ENCODE results near the gene VSX2. TPM values are rescaled to one million over a fixed set of nuclear protein-coding genes. Genes with fewer than 3 reads are reported as not detected.

Gene VSX2
- total RNA-seq, 3 donors from 2014 or later (not counting 1 experiment from before 2014, with no cell fraction given), result not detected

GRCh38 chr14:74195623-74196022 lies 43.6 kb upstream of the VSX2 start:
- 99% methylated on average over 7 of the region's 7 CpGs for WGBS (ENCODE audit: insufficient coverage)
- TF ChIP-seq CTCF (IDR thresholded peaks at IDR 0.05), result no peak
- intact Hi-C loops (cut with micrococcal nuclease), result no loop called here

GRCh38 chr14:74198441-74199234 lies 40.6 kb upstream of the VSX2 start:
- WGBS (ENCODE audit: insufficient coverage), result 96% methylated on average over 7 of the region's 7 CpGs
- H3K9me3 ChIP-seq (ENCODE audit: control insufficient read depth, insufficient read depth, low read length), result no peaks in the 10 kb centered on the region
- peaks cover 15% of the 10 kb centered on the region for H3K36me3 ChIP-seq (ENCODE audit: control insufficient read depth, insufficient read depth, low read length)
- intact Hi-C loops (cut with micrococcal nuclease), result no loop called here
- DNase-seq, result no peak
- no peaks in the 10 kb centered on the region for H3K4me1 Mint-ChIP-seq
- no peaks in the 10 kb centered on the region for H3K4me1 ChIP-seq (ENCODE audit: control insufficient read depth, insufficient read depth, low read length)
- no peak overlapping the region for H3K27ac Mint-ChIP-seq
- peaks cover 12% of the 10 kb centered on the region for H3K36me3 Mint-ChIP-seq
- no peak overlapping the region for H3K4me3 ChIP-seq (ENCODE audit: low read length)
- no peak for ATAC-seq
- TF ChIP-seq CTCF (IDR thresholded peaks at IDR 0.05), result no peak
- no peaks in the 10 kb centered on the region for H3K9me3 Mint-ChIP-seq
- no peaks in the 10 kb centered on the region for H3K27me3 ChIP-seq (ENCODE audit: control insufficient read depth, insufficient read depth, low read length)
- H3K27ac ChIP-seq (ENCODE audit: low read length), result no peak overlapping the region
- H3K4me3 Mint-ChIP-seq, result no peak overlapping the region
- no peaks in the 10 kb centered on the region for H3K27me3 Mint-ChIP-seq (ENCODE audit: low read depth in 2 of 2)

More at GRCh38 chr14:74195623-74196022, 43.6 kb upstream of the VSX2 start:
- H3K4me1 ChIP-seq (ENCODE audit: control insufficient read depth, insufficient read depth, low read length), result no peaks in the 10 kb centered on the region
- H3K4me3 ChIP-seq (ENCODE audit: low read length), result no peak overlapping the region
- no peak overlapping the region for H3K4me3 Mint-ChIP-seq
- no peak overlapping the region for H3K27ac Mint-ChIP-seq
- no peak for DNase-seq
- no peak for ATAC-seq
- no peaks in the 10 kb centered on the region for H3K27me3 Mint-ChIP-seq (ENCODE audit: low read depth in 2 of 2)
- no peak overlapping the region for H3K27ac ChIP-seq (ENCODE audit: low read length)
- H3K9me3 Mint-ChIP-seq, result no peaks in the 10 kb centered on the region
- no peaks in the 10 kb centered on the region for H3K4me1 Mint-ChIP-seq
- peaks cover 12% of the 10 kb centered on the region for H3K36me3 Mint-ChIP-seq
- no peaks in the 10 kb centered on the region for H3K27me3 ChIP-seq (ENCODE audit: control insufficient read depth, insufficient read depth, low read length)
- no peaks in the 10 kb centered on the region for H3K9me3 ChIP-seq (ENCODE audit: control insufficient read depth, insufficient read depth, low read length)
- peaks cover 13% of the 10 kb centered on the region for H3K36me3 ChIP-seq (ENCODE audit: control insufficient read depth, insufficient read depth, low read length)

GRCh38 chr14:74202113-74202512 lies 37.1 kb upstream of the VSX2 start:
- no peaks in the 10 kb centered on the region for H3K4me1 Mint-ChIP-seq
- TF ChIP-seq CTCF (IDR thresholded peaks at IDR 0.05), result no peak
- H3K27me3 Mint-ChIP-seq (ENCODE audit: low read depth in 2 of 2), result no peaks in the 10 kb centered on the region
- H3K4me3 ChIP-seq (ENCODE audit: low read length), result no peak overlapping the region
- peaks cover 12% of the 10 kb centered on the region for H3K36me3 Mint-ChIP-seq
- H3K27me3 ChIP-seq (ENCODE audit: control insufficient read depth, insufficient read depth, low read length), result no peaks in the 10 kb centered on the region
- H3K4me1 ChIP-seq (ENCODE audit: control insufficient read depth, insufficient read depth, low read length), result no peaks in the 10 kb centered on the region
- no peak overlapping the region for H3K27ac ChIP-seq (ENCODE audit: low read length)
- no peak overlapping the region for H3K4me3 Mint-ChIP-seq
- H3K27ac Mint-ChIP-seq, result no peak overlapping the region
- no peaks in the 10 kb centered on the region for H3K9me3 Mint-ChIP-seq
- ATAC-seq (no peak), DNase-seq (no peak)
- H3K9me3 ChIP-seq (ENCODE audit: control insufficient read depth, insufficient read depth, low read length), result no peaks in the 10 kb centered on the region
- H3K36me3 ChIP-seq (ENCODE audit: control insufficient read depth, insufficient read depth, low read length), result peaks cover 15% of the 10 kb centered on the region
- intact Hi-C loops (cut with micrococcal nuclease), result no loop called here

- Histone ChIP-seq H3K4me3 (ENCODE audit: low read length) (no peak overlapping the region), H3K9me3 (ENCODE audit: control insufficient read depth, insufficient read depth, low read length) (no peaks in the 10 kb centered on the region), H3K4me1 (ENCODE audit: control insufficient read depth, insufficient read depth, low read length) (no peaks in the 10 kb centered on the region), H3K27me3 (ENCODE audit: control insufficient read depth, insufficient read depth, low read length) (no peaks in the 10 kb centered on the region), H3K36me3 (ENCODE audit: control insufficient read depth, insufficient read depth, low read length) (peaks cover 15% of the 10 kb centered on the region), H3K27ac (ENCODE audit: low read length) (no peak overlapping the region)
- peaks cover 0 to 1% of the 10 kb centered on the region in 2 donors for H3K27me3 Mint-ChIP-seq (ENCODE audit: low read depth in 2 of 2)
- DNase-seq (no peak), ATAC-seq (no peak)
- H3K27ac Mint-ChIP-seq, result no peak overlapping the region
- H3K36me3 Mint-ChIP-seq, result peaks cover 12% of the 10 kb centered on the region
- H3K4me3 Mint-ChIP-seq, result no peak overlapping the region
- WGBS (ENCODE audit: insufficient coverage), result 98% methylated on average over 8 of the region's 8 CpGs
- H3K4me1 Mint-ChIP-seq, result peaks cover 0 to 2% of the 10 kb centered on the region in 2 donors
- H3K9me3 Mint-ChIP-seq, result no peaks in the 10 kb centered on the region
- TF ChIP-seq CTCF (IDR thresholded peaks at IDR 0.05), result no peak
- intact Hi-C loops (cut with micrococcal nuclease), result no loop called here
Observed at GRCh38 chr14:74203639-74204038, 35.6 kb upstream of the VSX2 start.

Data from natural killer cell (primary cell).